GM12872 (cell line): Measurements from ENCODE around the gene MACROD2.

Experiments used
- CTCF ChIP-seq: IDR thresholded peaks from 3 replicates; pipeline ENCODE4 v1.5.1; 2011; ENCODE audit warnings: low read depth, mild to moderate bottlenecking, low read length, moderate library complexity; ENCODE audit not compliant: insufficient read depth

Gene MACROD2

GRCh38 chr20:14142964-14143627, 147.8 kb downstream of the MACROD2 start:
- no peak for TF ChIP-seq CTCF

GRCh38 chr20:14148042-14148441, 152.7 kb downstream of the MACROD2 start:
- no peak for TF ChIP-seq CTCF

- no peak for TF ChIP-seq CTCF
These were observed 160.0 kb downstream of the MACROD2 start for GRCh38 chr20:14155361-14155760.

- TF ChIP-seq CTCF, result no peak
These were observed 183.2 kb downstream of the MACROD2 start for GRCh38 chr20:14178528-14178927.

- TF ChIP-seq CTCF, result no peak
These were observed 183.6 kb downstream of the MACROD2 start for GRCh38 chr20:14178952-14179351.

- peak; percentile 30; the same call in 2 of the 3 replicates for TF ChIP-seq CTCF
These were observed 194.6 kb downstream of the MACROD2 start for GRCh38 chr20:14189794-14190402.

- no peak for TF ChIP-seq CTCF
These were observed 196.2 kb downstream of the MACROD2 start for GRCh38 chr20:14191559-14191958.
